Mesodermal cell (in vitro differentiated cells): ENCODE measurements around the gene STRC.
"Not testable (repeated sequence)": the region's sequence is repeated elsewhere in the genome, so short reads cannot be mapped to it uniquely, and the experiment has no call there.

Experiments used
- H3K27ac ChIP-seq: 2 replicates; pipeline ENCODE4 v1.7.0; 2013; ENCODE audit warnings: mild to moderate bottlenecking, low read depth, low read length, moderate library complexity; ENCODE audit not compliant: severe bottlenecking
- H3K36me3 ChIP-seq: 2 replicates; pipeline ENCODE4 v1.7.1; 2013; ENCODE audit warnings: mild to moderate bottlenecking, low read length, moderate library complexity; ENCODE audit not compliant: control insufficient read depth, insufficient read depth
- H3K4me1 ChIP-seq: one replicate; pipeline ENCODE4 v1.7.1; 2013; ENCODE audit warnings: mild to moderate bottlenecking, low read length; ENCODE audit not compliant: insufficient read depth, control insufficient read depth, poor library complexity, severe bottlenecking
- H3K4me3 ChIP-seq: 2 replicates; pipeline ENCODE4 v1.7.0; 2013; ENCODE audit warnings: low read length, control low read depth, mild to moderate bottlenecking; ENCODE audit not compliant: insufficient read depth, poor library complexity, severe bottlenecking; ENCODE audit errors: extremely low read depth
- H3K9me3 ChIP-seq: 2 replicates; pipeline ENCODE4 v1.7.1; 2013; ENCODE audit warnings: mild to moderate bottlenecking, low read length, moderate library complexity; ENCODE audit not compliant: control insufficient read depth
- WGBS, 2 experiments: methylation state at CpG; one replicate each; pipeline ENCODE4 v1.1.5; 2013; ENCODE audit warnings: missing lambda C conversion rate in 2 of 2; ENCODE audit not compliant: insufficient coverage in 2 of 2; 5-methylcytosine and 5-hydroxymethylcytosine counted together

Gene STRC

GRCh38 chr15:43563793-43564192 is 54.8 kb downstream of the STRC start:
- H3K27ac ChIP-seq, H3K9me3 ChIP-seq, H3K4me1 ChIP-seq, H3K4me3 ChIP-seq, H3K36me3 ChIP-seq: not testable (repeated sequence)
- no CpG with 5 or more reads among the region's 8 CpGs for WGBS, 2 experiments

DNA sequence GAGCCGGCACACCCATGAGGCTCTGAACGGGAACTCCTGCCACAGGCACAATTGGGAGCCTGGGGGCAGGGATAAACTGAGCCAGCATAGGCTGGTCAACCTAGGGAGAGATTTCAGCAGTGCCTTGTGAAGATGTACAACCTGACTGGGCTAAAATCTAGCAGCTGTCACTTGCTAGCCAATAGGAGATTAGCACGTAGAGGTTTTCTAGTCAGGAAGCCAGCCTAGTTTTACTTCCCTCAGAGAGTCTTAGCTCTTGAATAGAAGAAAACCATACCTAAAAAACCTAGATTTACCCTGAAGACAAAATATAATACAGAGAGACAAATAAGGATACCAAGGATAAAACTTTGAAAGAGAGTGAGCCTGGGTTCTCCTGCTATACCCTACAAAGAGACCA is 55.8 kb downstream of the STRC start:
- not testable (repeated sequence) for H3K4me1 ChIP-seq, H3K4me3 ChIP-seq, H3K36me3 ChIP-seq, H3K27ac ChIP-seq, H3K9me3 ChIP-seq
- WGBS, 2 experiments, result no CpG with 5 or more reads among the region's 3 CpGs

- Histone ChIP-seq H3K36me3 (no peaks in the 10 kb centered on the region), H3K4me3 (no peak overlapping the region), H3K9me3 (no peaks in the 10 kb centered on the region), H3K4me1 (no peaks in the 10 kb centered on the region), H3K27ac (no peak overlapping the region)
- WGBS, 2 experiments, result no CpG with 5 or more reads among the region's 2 CpGs
Measured at GRCh38 chr15:43552986-43553385, 65.6 kb downstream of the STRC start.

GRCh38 chr15:43552256-43552655 is 66.3 kb downstream of the STRC start:
- H3K4me1 ChIP-seq, result no peaks in the 10 kb centered on the region
- 96% methylated on average over 4 of the region's 4 CpGs; no CpG with 5 or more reads in 1 of the 2 experiments for WGBS, 2 experiments
- H3K9me3 ChIP-seq, result peaks cover 5% of the 10 kb centered on the region
- H3K36me3 ChIP-seq, result no peaks in the 10 kb centered on the region
- no peak overlapping the region for H3K27ac ChIP-seq
- H3K4me3 ChIP-seq, result no peak overlapping the region

- no peak overlapping the region for H3K4me3 ChIP-seq
- H3K36me3 ChIP-seq, result no peaks in the 10 kb centered on the region
- no peaks in the 10 kb centered on the region for H3K4me1 ChIP-seq
- peaks cover 5% of the 10 kb centered on the region for H3K9me3 ChIP-seq
- no peak overlapping the region for H3K27ac ChIP-seq
- 89 to 100% methylated on average over 2 to 3 of the region's 10 CpGs for WGBS, 2 experiments
Measured at GRCh38 chr15:43550527-43551363, 67.9 kb downstream of the STRC start.
